HG03108 (cell line): ENCODE measurements around the gene LAPTM5.

Source experiments
- ATAC-seq: cut with Tn5 transposase; IDR thresholded peaks from one replicate; pipeline ENCODE4 v1.9.1; 2021; ENCODE audit warnings: moderate library complexity; ENCODE audit not compliant: unreplicated experiment

The LAPTM5 gene

GRCh38 chr1:30732277-30732996 lies 25.1 kb downstream of the LAPTM5 start:
- ATAC-seq: peak; percentile 60

GRCh38 chr1:30731806-30732276 lies 25.7 kb downstream of the LAPTM5 start:
- ATAC-seq: no peak

- ATAC-seq: no peak
Observed at GRCh38 chr1:30731109-30731805, 26.3 kb downstream of the LAPTM5 start.

DNA sequence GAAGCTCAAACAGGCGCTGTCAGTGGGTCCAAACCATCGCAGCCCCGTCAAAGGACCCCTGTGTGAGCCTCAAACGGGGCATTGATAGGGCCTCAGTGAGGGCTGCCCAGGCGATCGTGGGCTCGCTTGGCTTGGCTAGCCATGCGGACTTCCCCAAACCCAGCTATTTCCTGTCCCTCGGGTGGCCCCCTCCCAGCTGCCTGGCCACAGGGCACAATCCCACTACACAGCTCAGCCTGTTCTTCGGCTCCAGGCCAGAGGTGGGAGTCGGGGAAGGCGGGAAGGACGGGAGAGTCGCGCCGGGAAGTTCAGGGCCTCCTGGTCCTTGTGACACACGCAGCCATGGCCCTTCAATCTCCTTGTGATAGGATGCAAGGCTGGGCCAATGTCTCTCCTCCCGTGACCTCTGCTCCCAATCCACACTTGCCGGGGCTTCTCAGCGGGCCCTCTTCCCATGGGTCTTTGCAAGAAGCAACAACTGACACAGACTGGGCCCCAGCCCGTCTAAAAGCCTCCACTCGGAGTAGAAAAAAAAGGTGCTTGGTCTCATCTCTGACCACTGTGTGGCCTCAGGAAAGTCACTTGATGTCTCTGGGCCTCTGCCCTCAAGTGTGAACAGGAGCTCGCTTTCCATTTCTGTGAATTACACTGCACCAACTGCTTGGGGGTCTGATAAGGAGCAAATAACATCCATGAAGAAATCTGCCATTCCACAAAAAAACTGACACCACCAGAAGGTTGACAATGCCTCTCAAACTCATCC lies 27.0 kb downstream of the LAPTM5 start:
- no peak for ATAC-seq

DNA sequence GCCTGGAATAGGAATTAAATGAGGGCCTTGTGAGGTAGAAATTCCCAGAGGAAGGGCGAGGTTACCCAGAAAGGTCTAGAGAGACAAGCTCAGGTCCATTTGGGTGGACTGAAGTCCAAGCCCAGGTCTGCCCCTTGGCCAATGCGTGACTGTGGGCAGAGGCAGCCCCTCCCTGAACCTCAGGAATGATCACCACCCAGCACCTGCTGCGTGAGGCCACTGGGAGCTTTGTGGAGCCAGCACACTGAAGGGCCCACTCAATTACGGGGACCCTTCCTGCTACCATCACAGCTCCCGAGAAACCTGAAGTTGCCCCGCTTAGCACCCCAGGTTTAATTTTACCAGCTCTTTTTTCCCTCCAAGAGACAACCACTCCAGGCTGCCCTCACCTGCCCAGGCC lies 27.7 kb downstream of the LAPTM5 start:
- no peak for ATAC-seq

GRCh38 chr1:30728832-30729638 lies 28.5 kb downstream of the LAPTM5 start:
- ATAC-seq: no peak

DNA sequence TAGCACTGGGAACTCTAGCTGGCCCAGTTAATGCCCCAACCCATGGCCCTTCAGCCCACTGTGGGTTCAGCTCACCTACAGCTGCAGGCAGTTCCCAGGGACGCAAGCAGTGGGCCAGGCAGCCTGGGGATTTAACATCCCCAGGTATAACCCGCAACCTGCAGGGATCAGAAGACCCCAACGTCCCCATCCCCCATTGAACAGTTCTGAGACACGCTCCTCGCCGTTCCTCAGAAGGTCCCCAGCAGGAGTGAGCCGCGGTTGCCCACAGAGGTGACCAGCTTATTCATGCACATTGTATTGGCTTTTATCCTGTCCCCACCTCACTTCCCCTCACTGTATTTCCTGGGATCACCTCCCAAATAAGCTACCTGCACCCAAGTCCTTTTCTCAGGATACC lies 29.2 kb downstream of the LAPTM5 start:
- ATAC-seq: no peak

- ATAC-seq: no peak
Observed at GRCh38 chr1:30727824-30728223, 29.8 kb downstream of the LAPTM5 start.

DNA sequence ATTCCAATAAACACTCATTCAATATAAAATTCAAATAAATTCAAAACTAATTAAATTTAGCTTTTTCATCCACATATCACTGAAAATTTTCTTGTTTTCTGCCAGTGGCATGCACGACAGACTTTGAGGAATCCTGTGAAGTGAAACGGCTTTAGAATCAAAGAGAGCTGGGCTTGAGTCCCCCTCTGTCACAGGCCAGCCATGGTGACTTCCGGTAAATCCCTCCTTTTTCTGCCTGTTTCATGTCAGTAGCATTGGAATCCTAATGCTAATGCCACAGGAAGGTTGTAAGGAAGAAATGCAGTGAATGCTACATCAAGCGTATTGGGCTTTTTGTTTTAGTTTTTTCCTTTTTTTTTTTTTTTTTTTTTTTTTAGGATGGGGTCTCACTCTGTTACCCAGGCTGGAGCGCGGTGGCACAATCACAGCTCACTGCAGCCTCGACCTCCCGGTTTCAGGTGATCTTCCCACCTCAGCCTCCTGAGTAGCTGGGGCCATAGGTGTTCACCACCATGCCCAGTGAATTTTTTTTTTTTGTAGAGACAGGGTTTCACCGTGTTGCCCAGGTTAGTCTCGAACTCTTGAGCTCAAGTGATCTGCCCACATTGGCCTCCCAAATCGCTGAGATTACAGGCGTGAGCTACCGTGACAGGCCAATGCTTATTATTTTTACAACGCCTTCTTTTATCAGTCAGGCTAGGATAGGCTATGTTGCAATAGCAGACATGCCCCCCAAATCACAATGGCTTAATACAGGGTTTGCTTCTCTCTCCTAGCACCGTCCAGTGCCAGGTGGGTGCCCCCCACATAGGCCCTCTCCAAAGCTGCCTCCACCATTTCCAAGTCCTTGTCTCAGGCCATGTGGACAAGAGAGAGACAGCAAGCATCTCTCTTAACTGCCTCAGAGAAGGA lies 30.5 kb downstream of the LAPTM5 start:
- no peak for ATAC-seq

DNA sequence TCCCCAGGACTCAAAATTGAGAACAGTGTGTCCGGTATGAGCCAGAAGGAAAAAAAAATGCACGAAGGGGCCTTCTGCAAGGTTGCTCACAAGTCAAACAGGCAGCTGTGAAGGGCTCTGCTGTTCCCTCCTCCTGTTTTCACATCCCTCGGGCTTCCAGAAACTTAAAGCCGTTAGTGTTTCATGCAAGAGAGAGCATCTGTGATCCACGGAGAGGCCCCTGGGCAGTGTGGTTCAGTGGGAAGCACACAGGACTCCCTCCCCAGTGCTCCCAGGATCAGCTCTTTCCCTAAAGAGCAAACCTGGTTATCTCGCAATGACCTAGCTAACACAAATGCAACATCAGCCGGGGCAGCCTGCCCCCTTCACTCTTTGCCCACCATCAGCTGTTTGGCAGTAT lies 31.3 kb downstream of the LAPTM5 start:
- no peak for ATAC-seq

DNA sequence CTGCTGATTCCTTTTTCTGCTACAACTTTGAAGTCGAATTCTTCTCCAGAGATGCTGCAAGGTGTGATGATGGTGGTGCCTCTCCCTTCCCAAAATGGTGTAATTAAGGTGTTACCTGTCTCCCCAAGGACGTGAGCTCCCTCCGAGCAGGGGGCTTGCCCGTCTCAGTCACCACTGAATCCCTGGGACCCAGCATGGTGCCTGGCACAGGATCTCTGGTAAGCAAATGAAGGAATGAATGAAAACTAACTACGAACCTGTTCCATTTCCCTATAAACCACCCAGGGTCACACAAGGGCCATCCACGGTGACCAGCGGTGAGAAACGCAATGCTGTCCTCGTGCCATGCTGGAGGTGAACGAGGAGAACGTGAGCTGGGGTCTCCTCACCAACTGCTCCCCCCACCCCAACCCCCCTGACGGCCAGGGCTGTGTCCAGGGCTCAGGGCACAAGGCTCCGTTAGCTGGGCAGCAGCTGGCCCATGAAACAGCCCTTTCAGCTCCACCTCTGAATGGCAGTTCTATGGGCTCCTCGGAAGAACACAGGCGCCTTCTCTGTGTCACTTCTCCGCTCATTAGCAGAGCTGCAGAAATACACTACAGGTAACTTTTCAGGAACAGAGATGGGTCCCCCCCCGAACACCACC lies 32.0 kb downstream of the LAPTM5 start:
- ATAC-seq: no peak

GRCh38 chr1:30724655-30725421 lies 32.7 kb downstream of the LAPTM5 start:
- no peak for ATAC-seq

DNA sequence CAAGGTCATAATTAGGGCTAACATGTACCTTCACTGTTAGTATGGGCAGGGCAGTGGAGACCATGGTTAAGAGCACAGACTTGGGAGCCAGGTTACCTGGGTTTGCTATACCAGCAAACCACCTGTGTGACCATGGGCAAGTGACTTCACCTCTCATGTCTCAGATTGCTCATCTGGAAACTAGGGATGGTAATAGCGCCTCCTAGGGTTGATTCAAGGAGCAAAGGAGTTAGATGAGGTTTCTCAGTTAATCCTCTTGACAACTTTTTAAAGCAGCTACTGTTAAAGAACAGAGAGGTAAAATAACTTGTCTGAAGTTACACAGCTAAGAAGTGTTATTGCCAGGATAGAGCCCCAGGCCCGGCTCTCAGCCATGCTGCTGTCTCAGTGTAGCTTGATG lies 33.4 kb downstream of the LAPTM5 start:
- ATAC-seq: no peak

DNA sequence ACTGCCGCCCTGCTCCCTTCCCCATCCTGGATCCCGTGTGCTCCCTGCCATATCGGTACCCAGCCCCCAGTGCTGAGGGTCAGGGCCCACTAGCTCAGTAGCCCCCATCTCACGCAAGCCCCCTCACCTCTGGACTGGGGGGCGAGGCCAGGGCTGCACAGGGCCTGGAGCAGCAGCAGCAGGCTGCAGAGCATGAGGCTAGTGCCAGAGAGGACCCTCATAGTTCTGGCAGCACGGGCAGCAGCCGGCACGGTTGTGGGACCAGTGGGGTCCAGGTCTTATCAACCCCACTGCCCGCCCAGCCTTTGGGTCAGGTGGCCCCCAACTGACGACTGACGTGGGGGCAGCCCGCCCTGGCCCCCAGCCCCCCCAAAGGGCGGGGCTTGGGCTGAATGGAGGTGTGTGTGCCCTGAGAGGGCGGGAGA lies 34.2 kb downstream of the LAPTM5 start, which contains the start of gene MATN1:
MATN1 (minus strand) TSS at position 255 of the 425 bp plus-strand sequence; CDS start at position 221, 34 bp downstream.
- ATAC-seq: no peak

GRCh38 chr1:30721812-30722537 lies 35.6 kb downstream of the LAPTM5 start:
- ATAC-seq: no peak

GRCh38 chr1:30721341-30721793 lies 36.2 kb downstream of the LAPTM5 start:
- ATAC-seq: no peak
